Measurements from ENCODE around the gene TBC1D20.

TBC1D20 gene

GRCh38 chr20:438571-439469 lies 23.5 kb downstream of the TBC1D20 start:
- Histone ChIP-seq H3K4me2 (ENCODE audit: low read length) (no peak overlapping the region), H3K36me3 (ENCODE audit: control insufficient read depth, insufficient read depth, low read length) (peaks cover 9% of the 10 kb centered on the region), H4K8ac (ENCODE audit: low read depth, low read length) (no peak overlapping the region), H2AK5ac (ENCODE audit: low read length) (no peak overlapping the region), H3K23ac (ENCODE audit: low read length) (no peak overlapping the region), H2BK15ac (replicated peaks; ENCODE audit: low read depth) (no peak overlapping the region), H3K79me2 (ENCODE audit: control insufficient read depth, insufficient read depth, low read length) (no peaks in the 10 kb centered on the region), H2BK120ac (ENCODE audit: low read depth, low read length) (no peak overlapping the region), H3K56ac (ENCODE audit: low read length) (no peak overlapping the region), H3K4me1 (ENCODE audit: control insufficient read depth, low read depth, low read length) (no peaks in the 10 kb centered on the region), H4K5ac (ENCODE audit: low read length) (no peak overlapping the region), H3K27ac (ENCODE audit: low read depth, low read length) (no peak overlapping the region), H3K27me3 (ENCODE audit: insufficient read depth, low read length, poor library complexity) (no peaks in the 10 kb centered on the region), H3K4me3 (ENCODE audit: low read length) (no peak overlapping the region), H3K18ac (ENCODE audit: low read length) (no peak overlapping the region), H3K9ac (ENCODE audit: low read length) (no peak overlapping the region), H3K79me1 (ENCODE audit: low read length) (no peaks in the 10 kb centered on the region), H2BK5ac (ENCODE audit: low read length) (no peak overlapping the region), H3K4ac (ENCODE audit: low read depth, low read length) (no peak overlapping the region)
- WGBS (ENCODE audit: extremely low coverage, insufficient coverage, low lambda C conversion rate), result no CpG with 5 or more reads among the region's 18 CpGs
- DNase-seq, result no peak

GRCh38 chr20:437787-438486 lies 24.4 kb downstream of the TBC1D20 start:
- H3K36me3 ChIP-seq (ENCODE audit: control insufficient read depth, insufficient read depth, low read length), result peaks cover 9% of the 10 kb centered on the region
- no CpG with 5 or more reads among the region's 6 CpGs for WGBS (ENCODE audit: extremely low coverage, insufficient coverage, low lambda C conversion rate)
- no peak for DNase-seq

GRCh38 chr20:436476-436875 lies 25.9 kb downstream of the TBC1D20 start:
- Histone ChIP-seq H3K79me2 (ENCODE audit: control insufficient read depth, insufficient read depth, low read length) (no peaks in the 10 kb centered on the region), H2BK5ac (ENCODE audit: low read length) (no peak overlapping the region), H3K27me3 (ENCODE audit: insufficient read depth, low read length, poor library complexity) (no peaks in the 10 kb centered on the region), H4K5ac (ENCODE audit: low read length) (no peak overlapping the region), H3K27ac (ENCODE audit: low read depth, low read length) (no peak overlapping the region), H3K56ac (ENCODE audit: low read length) (no peak overlapping the region), H3K4ac (ENCODE audit: low read depth, low read length) (no peak overlapping the region), H2AK5ac (ENCODE audit: low read length) (no peak overlapping the region), H2BK120ac (ENCODE audit: low read depth, low read length) (no peak overlapping the region), H3K4me2 (ENCODE audit: low read length) (no peak overlapping the region), H3K79me1 (ENCODE audit: low read length) (no peaks in the 10 kb centered on the region), H2BK15ac (replicated peaks; ENCODE audit: low read depth) (no peak overlapping the region), H3K23ac (ENCODE audit: low read length) (no peak overlapping the region), H3K36me3 (ENCODE audit: control insufficient read depth, insufficient read depth, low read length) (peaks cover 8% of the 10 kb centered on the region), H4K8ac (ENCODE audit: low read depth, low read length) (no peak overlapping the region), H3K9ac (ENCODE audit: low read length) (no peak overlapping the region), H3K18ac (ENCODE audit: low read length) (no peak overlapping the region), H3K4me1 (ENCODE audit: control insufficient read depth, low read depth, low read length) (no peaks in the 10 kb centered on the region), H3K4me3 (ENCODE audit: low read length) (no peak overlapping the region)
- DNase-seq, result no peak
- WGBS (ENCODE audit: extremely low coverage, insufficient coverage, low lambda C conversion rate), result no CpG with 5 or more reads among the region's 5 CpGs

More at GRCh38 chr20:437787-438486, 24.4 kb downstream of the TBC1D20 start:
- no peak overlapping the region for H3K56ac ChIP-seq (ENCODE audit: low read length)
- H3K9ac ChIP-seq (ENCODE audit: low read length), result no peak overlapping the region
- no peak overlapping the region for H3K4ac ChIP-seq (ENCODE audit: low read depth, low read length)
- H3K18ac ChIP-seq (ENCODE audit: low read length), result no peak overlapping the region
- no peak overlapping the region for H4K5ac ChIP-seq (ENCODE audit: low read length)
- H3K79me2 ChIP-seq (ENCODE audit: control insufficient read depth, insufficient read depth, low read length), result no peaks in the 10 kb centered on the region
- H3K23ac ChIP-seq (ENCODE audit: low read length), result no peak overlapping the region
- no peak overlapping the region for H2BK5ac ChIP-seq (ENCODE audit: low read length)
- H3K4me3 ChIP-seq (ENCODE audit: low read length), result no peak overlapping the region
- no peak overlapping the region for H2BK120ac ChIP-seq (ENCODE audit: low read depth, low read length)
- H4K8ac ChIP-seq (ENCODE audit: low read depth, low read length), result no peak overlapping the region
- H3K4me2 ChIP-seq (ENCODE audit: low read length), result no peak overlapping the region
- H3K27me3 ChIP-seq (ENCODE audit: insufficient read depth, low read length, poor library complexity), result no peaks in the 10 kb centered on the region
- H2BK15ac ChIP-seq (replicated peaks; ENCODE audit: low read depth), result no peak overlapping the region
- no peak overlapping the region for H3K27ac ChIP-seq (ENCODE audit: low read depth, low read length)
- H2AK5ac ChIP-seq (ENCODE audit: low read length), result no peak overlapping the region
- H3K4me1 ChIP-seq (ENCODE audit: control insufficient read depth, low read depth, low read length), result no peaks in the 10 kb centered on the region
- no peaks in the 10 kb centered on the region for H3K79me1 ChIP-seq (ENCODE audit: low read length)

- H3K18ac ChIP-seq (ENCODE audit: low read length), result no peak overlapping the region
- no peak overlapping the region for H4K8ac ChIP-seq (ENCODE audit: low read depth, low read length)
- no peaks in the 10 kb centered on the region for H3K79me2 ChIP-seq (ENCODE audit: control insufficient read depth, insufficient read depth, low read length)
- H4K5ac ChIP-seq (ENCODE audit: low read length), result no peak overlapping the region
- no peak overlapping the region for H3K23ac ChIP-seq (ENCODE audit: low read length)
- no peak overlapping the region for H3K4me2 ChIP-seq (ENCODE audit: low read length)
- no peak overlapping the region for H2BK15ac ChIP-seq (replicated peaks; ENCODE audit: low read depth)
- no peak overlapping the region for H2BK5ac ChIP-seq (ENCODE audit: low read length)
- peaks cover 8% of the 10 kb centered on the region for H3K36me3 ChIP-seq (ENCODE audit: control insufficient read depth, insufficient read depth, low read length)
- H2AK5ac ChIP-seq (ENCODE audit: low read length), result no peak overlapping the region
- H3K4ac ChIP-seq (ENCODE audit: low read depth, low read length), result no peak overlapping the region
- no peaks in the 10 kb centered on the region for H3K4me1 ChIP-seq (ENCODE audit: control insufficient read depth, low read depth, low read length)
- no peaks in the 10 kb centered on the region for H3K79me1 ChIP-seq (ENCODE audit: low read length)
- H3K4me3 ChIP-seq (ENCODE audit: low read length), result no peak overlapping the region
- H3K56ac ChIP-seq (ENCODE audit: low read length), result no peak overlapping the region
- no peak for DNase-seq
- no peak overlapping the region for H3K27ac ChIP-seq (ENCODE audit: low read depth, low read length)
- no CpG with 5 or more reads among the region's 7 CpGs for WGBS (ENCODE audit: extremely low coverage, insufficient coverage, low lambda C conversion rate)
- H3K27me3 ChIP-seq (ENCODE audit: insufficient read depth, low read length, poor library complexity), result no peaks in the 10 kb centered on the region
- no peak overlapping the region for H3K9ac ChIP-seq (ENCODE audit: low read length)
- no peak overlapping the region for H2BK120ac ChIP-seq (ENCODE audit: low read depth, low read length)
Measured at GRCh38 chr20:435558-435957, 26.8 kb downstream of the TBC1D20 start.

GRCh38 chr20:434661-435419 lies 27.5 kb downstream of the TBC1D20 start:
- no CpG with 5 or more reads among the region's 16 CpGs for WGBS (ENCODE audit: extremely low coverage, insufficient coverage, low lambda C conversion rate)
- no peaks in the 10 kb centered on the region for H3K79me2 ChIP-seq (ENCODE audit: control insufficient read depth, insufficient read depth, low read length)
- H3K4ac ChIP-seq (ENCODE audit: low read depth, low read length), result no peak overlapping the region
- H2BK120ac ChIP-seq (ENCODE audit: low read depth, low read length), result no peak overlapping the region
- H3K23ac ChIP-seq (ENCODE audit: low read length), result peak overlapping the region; percentile 19
- H3K4me2 ChIP-seq (ENCODE audit: low read length), result no peak overlapping the region
- H2BK15ac ChIP-seq (replicated peaks; ENCODE audit: low read depth), result no peak overlapping the region
- no peak overlapping the region for H3K18ac ChIP-seq (ENCODE audit: low read length)
- H3K4me1 ChIP-seq (ENCODE audit: control insufficient read depth, low read depth, low read length), result no peaks in the 10 kb centered on the region
- no peak overlapping the region for H4K5ac ChIP-seq (ENCODE audit: low read length)
- no peak overlapping the region for H3K4me3 ChIP-seq (ENCODE audit: low read length)
- DNase-seq, result no peak
- H3K9ac ChIP-seq (ENCODE audit: low read length), result no peak overlapping the region
- no peak overlapping the region for H2BK5ac ChIP-seq (ENCODE audit: low read length)
- no peak overlapping the region for H2AK5ac ChIP-seq (ENCODE audit: low read length)
- no peaks in the 10 kb centered on the region for H3K79me1 ChIP-seq (ENCODE audit: low read length)
- no peak overlapping the region for H3K56ac ChIP-seq (ENCODE audit: low read length)
- no peak overlapping the region for H3K27ac ChIP-seq (ENCODE audit: low read depth, low read length)
- peaks cover 8% of the 10 kb centered on the region for H3K36me3 ChIP-seq (ENCODE audit: control insufficient read depth, insufficient read depth, low read length)
- H4K8ac ChIP-seq (ENCODE audit: low read depth, low read length), result no peak overlapping the region
- H3K27me3 ChIP-seq (ENCODE audit: insufficient read depth, low read length, poor library complexity), result no peaks in the 10 kb centered on the region

All from mesendoderm (in vitro differentiated cells).